ENCODE data around the gene LRTM2.

The LRTM2 gene

GRCh38 chr12:1811948-1812291 is 8.4 kb upstream of the LRTM2 start:
- ChIA-PET POLR2A (interaction anchor here (0.5 kb wide), 1 partner anchor 226 kb away, joined by 6 read pairs; no protein-coding TSS in a partner anchor), CTCF (interaction anchor here (0.6 to 1.6 kb wide), 3 partner anchors 11 to 146 kb away, joined by 5 to 6 read pairs (median 6); no protein-coding TSS in a partner anchor)
- no peaks in the 10 kb centered on the region for H3K36me3 ChIP-seq (ENCODE audit: control insufficient read depth in 2 of 2, insufficient read depth in 1 of 2, low read length in 2 of 2)
- no peak overlapping the region for H3K4me3 ChIP-seq (ENCODE audit: low read depth, low read length)
- TF ChIP-seq ZNF560 (tag by site-specific recombination; IDR thresholded peaks at IDR 0.05; ENCODE audit: borderline replicate concordance) (no peak), ZXDB (tag by site-specific recombination; IDR thresholded peaks at IDR 0.05) (no peak), GLIS2 (tag by site-specific recombination; IDR thresholded peaks at IDR 0.05) (no peak), YY1 (tag by site-specific recombination; IDR thresholded peaks at IDR 0.05) (no peak), MYNN (tag by site-specific recombination; IDR thresholded peaks at IDR 0.05; ENCODE audit: borderline replicate concordance) (no peak), ZFP37 (tag by site-specific recombination; IDR thresholded peaks at IDR 0.05) (no peak), RBAK (tag by site-specific recombination; IDR thresholded peaks at IDR 0.05) (no peak), ZNF473 (tag by site-specific recombination; IDR thresholded peaks at IDR 0.05) (no peak), OVOL3 (tag by site-specific recombination; IDR thresholded peaks at IDR 0.05) (no peak), ZNF513 (tag by site-specific recombination; IDR thresholded peaks at IDR 0.05) (no peak), ZNF26 (tag by site-specific recombination; IDR thresholded peaks at IDR 0.05) (no peak), ZNF48 (tag by site-specific recombination; IDR thresholded peaks at IDR 0.05) (no peak), ZNF701 (tag by site-specific recombination; IDR thresholded peaks at IDR 0.05) (no peak), ZNF121 (tag by site-specific recombination; IDR thresholded peaks at IDR 0.05) (no peak), SCRT1 (tag by site-specific recombination; IDR thresholded peaks at IDR 0.05; ENCODE audit: borderline replicate concordance) (no peak), ATF2 (tag by site-specific recombination; IDR thresholded peaks at IDR 0.05; ENCODE audit: low read depth) (no peak)
- H3K4me1 ChIP-seq (ENCODE audit: control insufficient read depth, insufficient read depth, low read length) = no peaks in the 10 kb centered on the region
- H3K9me3 ChIP-seq (ENCODE audit: control insufficient read depth, insufficient read depth, low read depth, low read length) = no peaks in the 10 kb centered on the region
- H3K27ac ChIP-seq (ENCODE audit: extremely low read depth, low read depth, low read length) = no peak overlapping the region

- no peak for TF ChIP-seq ZNF169 (tag by site-specific recombination; IDR thresholded peaks at IDR 0.05)
- ChIA-PET CTCF (interaction anchor here (0.5 kb wide), 1 partner anchor 15 kb away, joined by 3 read pairs; no protein-coding TSS in a partner anchor), POLR2A (interaction anchor here (0.6 kb wide), 1 partner anchor 189 kb away, joined by 6 read pairs; no protein-coding TSS in a partner anchor)
- no peak overlapping the region for H3K27ac ChIP-seq (ENCODE audit: extremely low read depth, low read depth, low read length)
- no peaks in the 10 kb centered on the region for H3K36me3 ChIP-seq (ENCODE audit: control insufficient read depth in 2 of 2, insufficient read depth in 1 of 2, low read length in 2 of 2)
- no peaks in the 10 kb centered on the region for H3K9me3 ChIP-seq (ENCODE audit: control insufficient read depth, insufficient read depth, low read depth, low read length)
- no peaks in the 10 kb centered on the region for H3K4me1 ChIP-seq (ENCODE audit: control insufficient read depth, insufficient read depth, low read length)
- H3K4me3 ChIP-seq (ENCODE audit: low read depth, low read length) = no peak overlapping the region
Observed at GRCh38 chr12:1812650-1813302, 7.6 kb upstream of the LRTM2 start.

GRCh38 chr12:1814266-1814665 is 6.1 kb upstream of the LRTM2 start:
- ChIA-PET POLR2A (no interaction called here), CTCF (interaction anchor here (0.6 kb wide), 1 partner anchor 22 kb away, joined by 3 read pairs; no protein-coding TSS in a partner anchor)
- no peaks in the 10 kb centered on the region for H3K36me3 ChIP-seq (ENCODE audit: control insufficient read depth in 2 of 2, insufficient read depth in 1 of 2, low read length in 2 of 2)
- no peaks in the 10 kb centered on the region for H3K9me3 ChIP-seq (ENCODE audit: control insufficient read depth, insufficient read depth, low read depth, low read length)
- H3K4me3 ChIP-seq (ENCODE audit: low read depth, low read length) = no peak overlapping the region
- no peak overlapping the region for H3K27ac ChIP-seq (ENCODE audit: extremely low read depth, low read depth, low read length)
- no peaks in the 10 kb centered on the region for H3K4me1 ChIP-seq (ENCODE audit: control insufficient read depth, insufficient read depth, low read length)
- TF ChIP-seq PRDM10 (tag by site-specific recombination; IDR thresholded peaks at IDR 0.05) (no peak), ZNF155 (tag by site-specific recombination; IDR thresholded peaks at IDR 0.05) (no peak), ZNF354C (tag by site-specific recombination; IDR thresholded peaks at IDR 0.05; ENCODE audit: borderline replicate concordance, low read depth) (no peak), ZFP37 (tag by site-specific recombination; IDR thresholded peaks at IDR 0.05) (no peak), HOXD13 (CRISPR knock-in tag; IDR thresholded peaks at IDR 0.05; ENCODE audit: borderline replicate concordance) (no peak), ZNF112 (tag by site-specific recombination; IDR thresholded peaks at IDR 0.05) (no peak)
